GM12878 (cell line): Measurements from ENCODE around the gene STK10. TPM values are rescaled to one million over a fixed set of nuclear protein-coding genes. Genes with fewer than 3 reads are reported as not detected.

Source experiments
- BMI1 ChIP-seq: fragments of 450-650 bp; IDR thresholded peaks from 2 replicates; pipeline ENCODE4 v1.6.1; 2016; ENCODE audit warnings: mild to moderate bottlenecking, moderate library complexity, borderline replicate concordance
- CBFB ChIP-seq: IDR thresholded peaks from 2 replicates; pipeline ENCODE4 v1.6.1; 2016; ENCODE audit warnings: antibody characterized with exemption, low read depth
- CHD1 ChIP-seq: IDR thresholded peaks from 2 replicates; pipeline ENCODE4 v1.6.1; 2012; ENCODE audit warnings: low read depth, low read length, improper control_type of control experiment
- CUX1 ChIP-seq: IDR thresholded peaks from 2 replicates; pipeline ENCODE4 v1.6.1; 2012; ENCODE audit warnings: improper control_type of control experiment, low read depth, low read length; ENCODE audit not compliant: insufficient replicate concordance
- ETV6 ChIP-seq, 2 experiments: fragments of 450-650 bp in 1 of 2; IDR thresholded peaks in 1 of 2; conservative IDR thresholded peaks in 1 of 2; 2 replicates each; pipeline ENCODE4 v1.6.1; 2014; ENCODE audit warnings: antibody characterized with exemption in 1 of 2, borderline replicate concordance in 1 of 2, low read depth in 1 of 2, mild to moderate bottlenecking in 1 of 2, moderate library complexity in 1 of 2
- GABPA ChIP-seq: IDR thresholded peaks from 2 replicates; pipeline ENCODE4 v1.6.1; 2014; ENCODE audit warnings: antibody characterized with exemption, low read depth, mild to moderate bottlenecking, inconsistent platforms
- RAD51 ChIP-seq: fragments of 450-650 bp; IDR thresholded peaks from 2 replicates; pipeline ENCODE4 v1.6.1; 2016; ENCODE audit warnings: moderate library complexity, mild to moderate bottlenecking, inconsistent platforms
- RELB ChIP-seq: fragments of 450-650 bp; IDR thresholded peaks from 2 replicates; pipeline ENCODE4 v1.6.1; 2017; ENCODE audit warnings: low read depth, mild to moderate bottlenecking, moderate library complexity
- SIN3A ChIP-seq: IDR thresholded peaks from 2 replicates; pipeline ENCODE4 v1.6.1; 2012; ENCODE audit warnings: low read depth, low read length, improper control_type of control experiment
- SPI1 ChIP-seq: IDR thresholded peaks from 2 replicates; pipeline ENCODE4 v1.6.1; 2011; ENCODE audit warnings: low read depth, mild to moderate bottlenecking, low read length, moderate library complexity, borderline replicate concordance; ENCODE audit not compliant: insufficient read depth
- USF2 ChIP-seq: IDR thresholded peaks from 2 replicates; pipeline ENCODE4 v1.6.1; 2011; ENCODE audit warnings: low read depth, low read length, improper control_type of control experiment, borderline replicate concordance
- polyA plus RNA-seq, 11 experiments: library from polyadenylated mRNA; depleted of rRNA in 4 of 11; unstranded in 6 of 11; stranded (reverse) in 5 of 11; fragments of >200 nt; fragmentation: Nextera tagmentation in 4 of 11; fragmentation: Illumina TruSeq in 1 of 11; extraction: Ambion mirVana in 4 of 11; extraction: Trizol in 1 of 11; gene quantifications; 1 replicate in 1 of 11; 2 replicates in 10 of 11; pipeline versions ENCODE4 v1.2.1 to v1.2.3, GENCODE V29; 2011 to 2016; ENCODE audit warnings: inconsistent platforms in 2 of 11, missing spikeins in 2 of 11, low read depth in 1 of 11
- total RNA-seq, 4 experiments: library from RNA; depleted of rRNA in 3 of 4; stranded (reverse); fragments of >200 nt in 3 of 4; fragmentation: Illumina TruSeq in 1 of 4; extraction: Trizol in 1 of 4; gene quantifications; 2 replicates each; pipeline versions ENCODE4 v1.2.1 to v1.2.3, GENCODE V29; 2013 to 2021
- TF ChIP-seq, protein P1 (sequence below): IDR thresholded peaks from 2 replicates; pipeline ENCODE4 v1.6.1; 2012; ENCODE audit warnings: low read depth, low read length, improper control_type of control experiment
- TF ChIP-seq, protein P2 (sequence below): IDR thresholded peaks from 2 replicates; pipeline ENCODE4 v1.6.1; 2012; ENCODE audit warnings: mild to moderate bottlenecking, low read depth, low read length
- TF ChIP-seq, protein P3 (sequence below): IDR thresholded peaks from 2 replicates; pipeline ENCODE4 v1.6.1; 2011; ENCODE audit warnings: mild to moderate bottlenecking, low read depth, low read length, moderate library complexity; ENCODE audit not compliant: insufficient replicate concordance

STK10 gene
- total and polyA plus RNA-seq, 10 of the 15 experiments (the other 5 are each of a cell fraction or from before 2014, with no cell fraction given) = 14.2 to 96.4 (median 50.6) TPM

GRCh38 chr5:172235132-172235780 is 47.2 kb upstream of the STK10 start (continued):
- TF ChIP-seq USF2 = no peak
- TF ChIP-seq CUX1 = no peak
- TF ChIP-seq, protein P1, sequence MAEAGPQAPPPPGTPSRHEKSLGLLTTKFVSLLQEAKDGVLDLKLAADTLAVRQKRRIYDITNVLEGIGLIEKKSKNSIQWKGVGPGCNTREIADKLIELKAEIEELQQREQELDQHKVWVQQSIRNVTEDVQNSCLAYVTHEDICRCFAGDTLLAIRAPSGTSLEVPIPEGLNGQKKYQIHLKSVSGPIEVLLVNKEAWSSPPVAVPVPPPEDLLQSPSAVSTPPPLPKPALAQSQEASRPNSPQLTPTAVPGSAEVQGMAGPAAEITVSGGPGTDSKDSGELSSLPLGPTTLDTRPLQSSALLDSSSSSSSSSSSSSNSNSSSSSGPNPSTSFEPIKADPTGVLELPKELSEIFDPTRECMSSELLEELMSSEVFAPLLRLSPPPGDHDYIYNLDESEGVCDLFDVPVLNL = no peak
- TF ChIP-seq, protein P2, sequence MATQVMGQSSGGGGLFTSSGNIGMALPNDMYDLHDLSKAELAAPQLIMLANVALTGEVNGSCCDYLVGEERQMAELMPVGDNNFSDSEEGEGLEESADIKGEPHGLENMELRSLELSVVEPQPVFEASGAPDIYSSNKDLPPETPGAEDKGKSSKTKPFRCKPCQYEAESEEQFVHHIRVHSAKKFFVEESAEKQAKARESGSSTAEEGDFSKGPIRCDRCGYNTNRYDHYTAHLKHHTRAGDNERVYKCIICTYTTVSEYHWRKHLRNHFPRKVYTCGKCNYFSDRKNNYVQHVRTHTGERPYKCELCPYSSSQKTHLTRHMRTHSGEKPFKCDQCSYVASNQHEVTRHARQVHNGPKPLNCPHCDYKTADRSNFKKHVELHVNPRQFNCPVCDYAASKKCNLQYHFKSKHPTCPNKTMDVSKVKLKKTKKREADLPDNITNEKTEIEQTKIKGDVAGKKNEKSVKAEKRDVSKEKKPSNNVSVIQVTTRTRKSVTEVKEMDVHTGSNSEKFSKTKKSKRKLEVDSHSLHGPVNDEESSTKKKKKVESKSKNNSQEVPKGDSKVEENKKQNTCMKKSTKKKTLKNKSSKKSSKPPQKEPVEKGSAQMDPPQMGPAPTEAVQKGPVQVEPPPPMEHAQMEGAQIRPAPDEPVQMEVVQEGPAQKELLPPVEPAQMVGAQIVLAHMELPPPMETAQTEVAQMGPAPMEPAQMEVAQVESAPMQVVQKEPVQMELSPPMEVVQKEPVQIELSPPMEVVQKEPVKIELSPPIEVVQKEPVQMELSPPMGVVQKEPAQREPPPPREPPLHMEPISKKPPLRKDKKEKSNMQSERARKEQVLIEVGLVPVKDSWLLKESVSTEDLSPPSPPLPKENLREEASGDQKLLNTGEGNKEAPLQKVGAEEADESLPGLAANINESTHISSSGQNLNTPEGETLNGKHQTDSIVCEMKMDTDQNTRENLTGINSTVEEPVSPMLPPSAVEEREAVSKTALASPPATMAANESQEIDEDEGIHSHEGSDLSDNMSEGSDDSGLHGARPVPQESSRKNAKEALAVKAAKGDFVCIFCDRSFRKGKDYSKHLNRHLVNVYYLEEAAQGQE = no peak
- no peak for TF ChIP-seq RAD51
- peak in 1 of 2 experiments; percentile 92; a peak in 2 of 4 replicates for TF ChIP-seq ETV6 (conservative IDR thresholded peaks at IDR 0.05 in 1 of 2, IDR thresholded peaks at IDR 0.05 in 1 of 2; ENCODE audit: borderline replicate concordance in 1 of 2, low read depth in 1 of 2)
- TF ChIP-seq CHD1 = no peak
- TF ChIP-seq GABPA = no peak
- TF ChIP-seq SIN3A = no peak
- TF ChIP-seq BMI1 = no peak
- TF ChIP-seq, protein P3, sequence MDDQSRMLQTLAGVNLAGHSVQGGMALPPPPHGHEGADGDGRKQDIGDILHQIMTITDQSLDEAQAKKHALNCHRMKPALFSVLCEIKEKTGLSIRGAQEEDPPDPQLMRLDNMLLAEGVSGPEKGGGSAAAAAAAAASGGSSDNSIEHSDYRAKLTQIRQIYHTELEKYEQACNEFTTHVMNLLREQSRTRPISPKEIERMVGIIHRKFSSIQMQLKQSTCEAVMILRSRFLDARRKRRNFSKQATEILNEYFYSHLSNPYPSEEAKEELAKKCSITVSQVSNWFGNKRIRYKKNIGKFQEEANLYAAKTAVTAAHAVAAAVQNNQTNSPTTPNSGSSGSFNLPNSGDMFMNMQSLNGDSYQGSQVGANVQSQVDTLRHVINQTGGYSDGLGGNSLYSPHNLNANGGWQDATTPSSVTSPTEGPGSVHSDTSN = no peak
- TF ChIP-seq RELB = 0 out of 2 replicates have a peak, but pooled peaks have one; percentile 41
- no peak for TF ChIP-seq CBFB
- TF ChIP-seq SPI1 = peak; percentile 90
